MCF 10A (cell line): Measurements from ENCODE around the gene WFDC5. TPM values are rescaled to one million over a fixed set of nuclear protein-coding genes. Genes with fewer than 3 reads are reported as not detected.

Experiments used
- BruUV-seq: library from RNA; stranded (reverse); fragments of 400-500 nt; replicated peaks from 2 replicates; lab custom pipeline; 2021; lab: Mats Ljungman, UMichigan
- CTCF ChIA-PET: fragments of 300-600 bp; sonication (Branson Sonifier 250); formaldehyde crosslinking; extraction: SDS; loops from one replicate; lab custom pipeline; 2021; ENCODE audit warnings: antibody characterized with exemption, inconsistent platforms; lab: Yijun Ruan, JAX
- POLR2A ChIA-PET: fragments of 300-600, 350-650 bp; sonication (Branson Sonifier 250); formaldehyde crosslinking; extraction: SDS; loops from one replicate; lab custom pipeline; 2020; ENCODE audit warnings: antibody characterized with exemption, inconsistent platforms; lab: Yijun Ruan, JAX
- DNase-seq: peaks from one replicate; pipeline ENCODE4 v3.0.0-alpha.2; 2018; ENCODE audit not compliant: unreplicated experiment
- H3K27ac Mint-ChIP-seq: one replicate; pipeline ENCODE4 v1.8.0; 2022; ENCODE audit warnings: mild to moderate bottlenecking, low read depth, mixed read lengths; ENCODE audit not compliant: unreplicated experiment
- H3K27me3 Mint-ChIP-seq: one replicate; pipeline ENCODE4 v1.8.0; 2022; ENCODE audit warnings: mixed read lengths; ENCODE audit not compliant: insufficient read depth, unreplicated experiment
- H3K36me3 Mint-ChIP-seq: one replicate; pipeline ENCODE4 v1.8.0; 2022; ENCODE audit warnings: mild to moderate bottlenecking, moderate library complexity, mixed read lengths; ENCODE audit not compliant: insufficient read depth, unreplicated experiment
- H3K4me1 Mint-ChIP-seq: one replicate; pipeline ENCODE4 v1.8.0; 2022; ENCODE audit warnings: mixed read lengths; ENCODE audit not compliant: insufficient read depth, unreplicated experiment
- H3K4me3 Mint-ChIP-seq: one replicate; pipeline ENCODE4 v1.8.0; 2022; ENCODE audit warnings: mild to moderate bottlenecking, moderate library complexity, mixed read lengths; ENCODE audit not compliant: unreplicated experiment
- H3K9me3 Mint-ChIP-seq: one replicate; pipeline ENCODE4 v1.8.0; 2022; ENCODE audit warnings: mixed read lengths; ENCODE audit not compliant: unreplicated experiment
- intact Hi-C: fragments of 100-400 bp; cut with micrococcal nuclease; formaldehyde crosslinking; loops from 2 replicates; pipeline ENCODE4 v1.14.1; 2022
- total RNA-seq: library from RNA; stranded (reverse); gene quantifications from 2 replicates; pipeline ENCODE4 v1.2.3, GENCODE V29; 2022
- TF ChIP-seq, protein P1 (sequence below): fragments of 200-600 bp; IDR thresholded peaks from one replicate; pipeline ENCODE4 v1.8.0; 2022; ENCODE audit warnings: antibody characterized with exemption, mild to moderate bottlenecking; ENCODE audit not compliant: unreplicated experiment

WFDC5 gene
- total RNA-seq, 1 experiment from 2014 or later = not detected

DNA sequence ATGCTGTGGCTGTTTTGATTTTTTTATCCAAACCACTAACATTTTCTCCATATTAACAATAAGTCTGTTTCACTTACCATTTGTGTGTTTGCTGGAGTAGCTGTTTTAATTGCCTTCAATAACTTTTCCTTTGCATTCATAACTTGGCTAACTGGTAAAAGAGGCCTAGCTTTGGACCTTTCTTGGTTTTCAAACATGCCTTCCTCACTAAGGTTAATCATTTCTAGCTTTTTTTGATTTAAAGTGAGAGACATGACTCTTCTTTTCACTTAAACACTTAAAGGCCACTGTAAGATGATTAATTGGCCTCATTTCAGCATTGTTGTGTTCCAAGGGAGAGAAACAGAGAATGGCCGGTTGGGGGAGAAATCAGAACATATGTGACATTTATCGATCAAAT is 6.4 kb upstream of the WFDC5 start:
- Mint-ChIP-seq H3K9me3 (no peaks in the 10 kb centered on the region), H3K4me1 (no peaks in the 10 kb centered on the region), H3K4me3 (no peak overlapping the region), H3K36me3 (no peaks in the 10 kb centered on the region), H3K27ac (no peak overlapping the region), H3K27me3 (peaks cover 22% of the 10 kb centered on the region)
- DNase-seq = no peak
- intact Hi-C loops = loop anchor here (5.0 kb wide), 1 partner anchor 171 kb away; no protein-coding TSS in a partner anchor
- no TSS peak for BruUV-seq
- ChIA-PET CTCF (interaction anchor here (2.4 to 5.3 kb wide), 4 partner anchors 9 to 172 kb away, joined by 13 to 19 read pairs (median 14); no protein-coding TSS in a partner anchor), POLR2A (interaction anchor here (0.5 to 1.1 kb wide), 3 partner anchors 10 to 396 kb away, joined by 3 to 7 read pairs (median 3); no protein-coding TSS in a partner anchor)
- TF ChIP-seq, protein P1, sequence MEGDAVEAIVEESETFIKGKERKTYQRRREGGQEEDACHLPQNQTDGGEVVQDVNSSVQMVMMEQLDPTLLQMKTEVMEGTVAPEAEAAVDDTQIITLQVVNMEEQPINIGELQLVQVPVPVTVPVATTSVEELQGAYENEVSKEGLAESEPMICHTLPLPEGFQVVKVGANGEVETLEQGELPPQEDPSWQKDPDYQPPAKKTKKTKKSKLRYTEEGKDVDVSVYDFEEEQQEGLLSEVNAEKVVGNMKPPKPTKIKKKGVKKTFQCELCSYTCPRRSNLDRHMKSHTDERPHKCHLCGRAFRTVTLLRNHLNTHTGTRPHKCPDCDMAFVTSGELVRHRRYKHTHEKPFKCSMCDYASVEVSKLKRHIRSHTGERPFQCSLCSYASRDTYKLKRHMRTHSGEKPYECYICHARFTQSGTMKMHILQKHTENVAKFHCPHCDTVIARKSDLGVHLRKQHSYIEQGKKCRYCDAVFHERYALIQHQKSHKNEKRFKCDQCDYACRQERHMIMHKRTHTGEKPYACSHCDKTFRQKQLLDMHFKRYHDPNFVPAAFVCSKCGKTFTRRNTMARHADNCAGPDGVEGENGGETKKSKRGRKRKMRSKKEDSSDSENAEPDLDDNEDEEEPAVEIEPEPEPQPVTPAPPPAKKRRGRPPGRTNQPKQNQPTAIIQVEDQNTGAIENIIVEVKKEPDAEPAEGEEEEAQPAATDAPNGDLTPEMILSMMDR = no peak

DNA sequence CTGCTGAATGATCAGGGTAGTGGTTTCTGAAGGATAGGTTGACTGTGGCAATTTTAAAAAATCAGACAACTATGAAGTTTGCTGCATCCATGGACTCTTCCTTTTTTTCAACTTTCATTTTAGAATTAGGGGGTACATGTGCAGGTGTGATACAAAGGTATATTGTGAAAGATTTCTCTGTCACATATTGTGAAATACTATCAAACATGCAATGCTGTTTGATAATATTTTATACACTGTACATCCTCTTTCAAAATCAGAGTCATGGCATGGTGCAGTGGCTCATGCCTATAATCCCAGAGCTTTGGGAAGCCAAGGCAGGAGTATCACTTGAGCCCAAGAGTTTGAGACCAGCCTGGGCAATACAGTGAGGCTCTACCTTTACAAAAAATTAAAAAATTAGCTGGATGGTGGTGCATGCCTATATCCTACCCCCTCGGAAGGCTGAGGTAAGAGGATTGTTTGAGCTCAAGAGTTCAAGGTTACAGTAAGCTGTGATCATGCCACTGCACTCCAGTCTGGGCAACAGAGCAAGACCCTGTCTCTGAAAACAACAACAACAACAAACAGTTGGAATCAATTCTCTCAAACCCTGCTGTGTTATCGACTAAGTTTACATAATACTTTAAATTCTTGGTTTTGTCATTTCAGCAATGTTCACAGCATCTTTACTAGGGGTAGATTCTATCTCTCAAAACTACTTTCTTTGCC is 4.7 kb upstream of the WFDC5 start:
- Mint-ChIP-seq H3K27ac (no peak overlapping the region), H3K9me3 (no peaks in the 10 kb centered on the region), H3K27me3 (peaks cover 26% of the 10 kb centered on the region), H3K4me1 (no peaks in the 10 kb centered on the region), H3K4me3 (no peak overlapping the region), H3K36me3 (no peaks in the 10 kb centered on the region)
- TF ChIP-seq, protein P1 = no peak
- DNase-seq = no peak
- intact Hi-C loops = loop anchor here (5.0 kb wide), 1 partner anchor 173 kb away; no protein-coding TSS in a partner anchor
- ChIA-PET CTCF (interaction anchor here (0.7 to 5.3 kb wide), 7 partner anchors 8 to 174 kb away, joined by 3 to 19 read pairs (median 13); no protein-coding TSS in a partner anchor), POLR2A (no interaction called here)
- BruUV-seq = no TSS peak

DNA sequence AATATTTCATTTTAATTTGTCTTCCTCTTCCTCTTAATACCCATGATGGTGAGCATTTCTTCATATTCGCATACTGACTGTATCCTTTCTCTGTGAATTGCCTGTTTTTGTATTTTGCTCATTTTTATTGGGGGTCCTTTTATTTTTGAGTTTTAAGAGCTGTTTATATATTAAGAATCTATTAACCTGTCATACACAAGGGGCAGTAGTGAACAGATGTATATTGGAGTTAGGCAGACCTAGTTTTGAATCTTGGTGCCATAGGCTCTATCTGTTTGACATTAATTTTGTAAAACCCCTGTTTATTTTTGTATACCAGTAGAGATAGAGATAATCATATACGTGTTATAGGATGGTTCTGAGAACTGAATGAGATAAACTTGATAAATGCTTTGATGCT is 3.1 kb upstream of the WFDC5 start:
- ChIA-PET POLR2A (interaction anchor here (0.5 to 1.8 kb wide), 4 partner anchors 10 to 136 kb away, joined by 3 to 5 read pairs (median 4); partner anchors contain the start of gene SLPI), CTCF (interaction anchor here (0.7 to 2.0 kb wide), 7 partner anchors 11 to 172 kb away, joined by 3 to 11 read pairs (median 6); no protein-coding TSS in a partner anchor)
- no peak for DNase-seq
- no TSS peak for BruUV-seq
- Mint-ChIP-seq H3K4me3 (no peak overlapping the region), H3K27ac (no peak overlapping the region), H3K27me3 (peaks cover 26% of the 10 kb centered on the region), H3K36me3 (no peaks in the 10 kb centered on the region), H3K9me3 (no peaks in the 10 kb centered on the region), H3K4me1 (no peaks in the 10 kb centered on the region)
- intact Hi-C loops = no loop called here
- TF ChIP-seq, protein P1 = no peak

DNA sequence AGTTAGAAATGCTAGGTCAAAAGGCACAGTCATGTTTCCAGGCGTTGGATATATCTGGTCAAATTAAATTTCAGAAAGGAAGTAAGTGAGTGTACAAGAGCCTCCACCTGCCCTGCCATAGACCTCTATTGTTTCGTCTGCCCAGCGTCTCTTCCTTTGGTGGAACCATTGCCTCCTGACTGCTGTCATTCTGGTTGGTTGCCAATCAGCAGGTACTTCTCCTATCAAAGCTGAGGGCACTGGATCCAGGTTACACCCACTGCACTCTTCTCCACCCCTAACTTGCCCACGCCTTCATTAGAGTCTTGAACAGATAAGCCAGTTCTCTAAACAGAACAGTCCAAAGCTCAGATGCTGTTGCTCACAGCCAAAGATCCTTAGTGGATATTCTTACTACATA is 2.6 kb upstream of the WFDC5 start:
- Mint-ChIP-seq H3K27me3 (peaks cover 26% of the 10 kb centered on the region), H3K36me3 (no peaks in the 10 kb centered on the region), H3K9me3 (no peaks in the 10 kb centered on the region), H3K27ac (no peak overlapping the region), H3K4me1 (no peaks in the 10 kb centered on the region), H3K4me3 (no peak overlapping the region)
- ChIA-PET CTCF (interaction anchor here (0.7 to 2.0 kb wide), 6 partner anchors 11 to 173 kb away, joined by 3 to 11 read pairs (median 6); no protein-coding TSS in a partner anchor), POLR2A (interaction anchor here (0.5 to 1.8 kb wide), 5 partner anchors 10 to 322 kb away, joined by 3 to 5 read pairs (median 3); partner anchors contain the start of gene SLPI)
- BruUV-seq = no TSS peak
- intact Hi-C loops = no loop called here
- no peak for DNase-seq
- TF ChIP-seq, protein P1 = no peak
